B cell (primary cell): Measurements from ENCODE around the gene DHTKD1. TPM values are rescaled to one million over a fixed set of nuclear protein-coding genes. Genes with fewer than 3 reads are reported as not detected.
"Not testable (repeated sequence)": the region's sequence is repeated elsewhere in the genome, so short reads cannot be mapped to it uniquely, and the experiment has no call there.

Source experiments
- ATAC-seq: fragments of 200-7000 bp; cut with Tn5 transposase; one replicate; pipeline ENCODE4 v1.10.0; 2021; ENCODE audit warnings: low read depth, mild to moderate bottlenecking, moderate number of reproducible peaks, moderate library complexity
- CTCF ChIA-PET: fragments of 350-600 bp; sonication (Branson Sonifier 250); formaldehyde crosslinking; loops from one replicate; lab custom pipeline; 2021; ENCODE audit warnings: antibody characterized with exemption, inconsistent platforms; lab: Charles Lee
- POLR2A ChIA-PET: fragments of 350-600 bp; sonication (Branson Sonifier 250); formaldehyde crosslinking; loops from one replicate; lab custom pipeline; 2021; ENCODE audit warnings: antibody characterized with exemption; lab: Charles Lee
- DNase-seq: peaks from one replicate; pipeline ENCODE4 v3.0.0; 2013
- H2AFZ ChIP-seq: 2 replicates; pipeline ENCODE4 v1.6.1; 2012; ENCODE audit warnings: mild to moderate bottlenecking, low read depth, low read length; ENCODE audit not compliant: insufficient read depth, poor library complexity, severe bottlenecking
- H3K27ac ChIP-seq, 2 donors: 1 replicate in 1 of 2; 2 replicates in 1 of 2; pipeline ENCODE4 v1.5.1; 2012 to 2013; ENCODE audit warnings: low read length in 2 of 2, mild to moderate bottlenecking in 2 of 2, moderate library complexity in 1 of 2
- H3K27me3 ChIP-seq, 4 experiments: fragments of 200-600 bp in 1 of 4; sonication (generic) in 1 of 4; replicated peaks in 1 of 4; 1 replicate in 2 of 4; 2 replicates in 2 of 4; pipeline versions ENCODE4 v1.6.1 to v1.7.0; 2013 to 2016; ENCODE audit warnings: low read length in 3 of 4, mild to moderate bottlenecking in 2 of 4, mixed read lengths in 1 of 4, moderate library complexity in 1 of 4; ENCODE audit not compliant: insufficient read depth in 4 of 4, control insufficient read depth in 3 of 4; ENCODE audit errors: control extremely low read depth in 1 of 4
- H3K36me3 ChIP-seq, 2 experiments: replicated peaks in 1 of 2; 1 replicate in 1 of 2; 2 replicates in 1 of 2; pipeline versions ENCODE4 v1.6.1 to v1.7.1; 2013; ENCODE audit warnings: low read length in 1 of 2; ENCODE audit not compliant: insufficient read depth in 2 of 2, control insufficient read depth in 1 of 2; ENCODE audit errors: control extremely low read depth in 1 of 2, extremely low read depth in 1 of 2
- H3K4me1 ChIP-seq, 2 donors: fragments of 200-600 bp in 1 of 2; sonication (generic) in 1 of 2; 1 replicate in 1 of 2; 2 replicates in 1 of 2; pipeline versions ENCODE4 v1.5.1 to v1.6.1; 2013 to 2017; ENCODE audit warnings: low read length in 2 of 2; ENCODE audit not compliant: control insufficient read depth in 2 of 2, insufficient read depth in 2 of 2
- H3K4me2 ChIP-seq: replicated peaks from 2 replicates; pipeline ENCODE3; 2012; ENCODE audit warnings: mild to moderate bottlenecking, low read depth, low read length; ENCODE audit not compliant: poor library complexity, severe bottlenecking
- H3K4me3 ChIP-seq, 5 experiments: fragments of 200-600 bp in 1 of 5; sonication (generic) in 1 of 5; 1 replicate in 3 of 5; 2 replicates in 2 of 5; pipeline versions ENCODE4 v1.5.1 to v1.7.0; 2011 to 2016; ENCODE audit warnings: low read length in 4 of 5, mild to moderate bottlenecking in 4 of 5, low read depth in 2 of 5, control low read depth in 1 of 5, moderate library complexity in 1 of 5; ENCODE audit not compliant: insufficient read depth in 1 of 5; ENCODE audit errors: control extremely low read depth in 1 of 5, extremely low read depth in 1 of 5
- H3K79me2 ChIP-seq: fragments of 200-600 bp; sonication (generic); one replicate; pipeline ENCODE4 v1.6.0; 2016; ENCODE audit warnings: low read length; ENCODE audit not compliant: control insufficient read depth, insufficient read depth
- H3K9ac ChIP-seq: fragments of 200-600 bp; sonication (generic); 2 replicates; pipeline ENCODE4 v1.6.1; 2017; ENCODE audit warnings: mild to moderate bottlenecking, low read length, moderate library complexity
- H3K9me3 ChIP-seq, 3 donors: one replicate each; pipeline versions ENCODE4 v1.6.1 to v1.7.1; 2013; ENCODE audit warnings: low read length in 2 of 3; ENCODE audit not compliant: control insufficient read depth in 2 of 3, insufficient read depth in 1 of 3; ENCODE audit errors: control extremely low read depth in 1 of 3
- H4K20me1 ChIP-seq: 2 replicates; pipeline ENCODE4 v1.6.0; 2012; ENCODE audit warnings: mild to moderate bottlenecking, low read length; ENCODE audit not compliant: insufficient read depth, control insufficient read depth, poor library complexity, severe bottlenecking
- H3K27ac Mint-ChIP-seq: one replicate; pipeline ENCODE4 v1.8.0; 2021; ENCODE audit warnings: mixed read lengths
- H3K27me3 Mint-ChIP-seq: one replicate; pipeline ENCODE4 v1.8.0; 2021; ENCODE audit warnings: mixed read lengths
- H3K4me1 Mint-ChIP-seq: one replicate; pipeline ENCODE4 v1.8.0; 2021; ENCODE audit warnings: mixed read lengths
- H3K4me3 Mint-ChIP-seq: one replicate; pipeline ENCODE4 v1.8.0; 2021; ENCODE audit warnings: mixed read lengths
- H3K9me3 Mint-ChIP-seq: one replicate; pipeline ENCODE4 v1.8.0; 2022; ENCODE audit warnings: mixed read lengths; ENCODE audit not compliant: insufficient read depth
- EZH2 ChIP-seq: IDR thresholded peaks from 2 replicates; pipeline ENCODE4 v1.6.1; 2012; ENCODE audit warnings: borderline replicate concordance, low read depth, mild to moderate bottlenecking, moderate library complexity, low read length; ENCODE audit not compliant: insufficient read depth, poor library complexity, severe bottlenecking
- WGBS: methylation state at CpG from one replicate; pipeline ENCODE4 v1.1.5; 2013; ENCODE audit warnings: missing lambda C conversion rate; ENCODE audit not compliant: insufficient coverage; 5-methylcytosine and 5-hydroxymethylcytosine counted together
- intact Hi-C: fragments of 100-400 bp; cut with micrococcal nuclease; formaldehyde crosslinking; loops from one replicate; pipeline ENCODE4 v1.10.0; 2022
- polyA plus RNA-seq: library from polyadenylated mRNA; depleted of rRNA; stranded (reverse); fragments of >200 nt; gene quantifications from 2 replicates; pipeline ENCODE4 v1.2.3, GENCODE V29; 2012
- total RNA-seq, 2 donors: library from RNA; stranded (reverse); fragments of 120-200 nt in 1 of 2; gene quantifications; 1 replicate in 1 of 2; 2 replicates in 1 of 2; pipeline versions ENCODE4 v1.2.3 to v1.2.4, GENCODE V29; 2013 to 2022
- TF ChIP-seq, protein P1 (sequence below): fragments of 200-600 bp; IDR thresholded peaks from one replicate; pipeline ENCODE4 v1.8.0; 2022; ENCODE audit warnings: antibody characterized with exemption, mild to moderate bottlenecking

Gene DHTKD1
- total and polyA plus RNA-seq, 2 donors (not counting 1 experiment from before 2014, with no cell fraction given) = 22.7 to 72.3 TPM

- Mint-ChIP-seq H3K4me3 (peak overlapping the region; percentile 55), H3K27me3 (no peaks in the 10 kb centered on the region), H3K27ac (peak overlapping the region; percentile 63), H3K9me3 (no peaks in the 10 kb centered on the region), H3K4me1 (peaks cover 47% of the 10 kb centered on the region)
- H3K27me3 ChIP-seq = no peaks in the 10 kb centered on the region
- intact Hi-C loops = loop anchor here (5.0 to 10.0 kb wide), 3 partner anchors 45 to 1235 kb away; partner anchors contain the start of genes CAMK1D and PHYH
- H3K79me2 ChIP-seq = peaks cover 39% of the 10 kb centered on the region
- DNase-seq = no peak
- no peak for TF ChIP-seq EZH2
- TF ChIP-seq, protein P1, sequence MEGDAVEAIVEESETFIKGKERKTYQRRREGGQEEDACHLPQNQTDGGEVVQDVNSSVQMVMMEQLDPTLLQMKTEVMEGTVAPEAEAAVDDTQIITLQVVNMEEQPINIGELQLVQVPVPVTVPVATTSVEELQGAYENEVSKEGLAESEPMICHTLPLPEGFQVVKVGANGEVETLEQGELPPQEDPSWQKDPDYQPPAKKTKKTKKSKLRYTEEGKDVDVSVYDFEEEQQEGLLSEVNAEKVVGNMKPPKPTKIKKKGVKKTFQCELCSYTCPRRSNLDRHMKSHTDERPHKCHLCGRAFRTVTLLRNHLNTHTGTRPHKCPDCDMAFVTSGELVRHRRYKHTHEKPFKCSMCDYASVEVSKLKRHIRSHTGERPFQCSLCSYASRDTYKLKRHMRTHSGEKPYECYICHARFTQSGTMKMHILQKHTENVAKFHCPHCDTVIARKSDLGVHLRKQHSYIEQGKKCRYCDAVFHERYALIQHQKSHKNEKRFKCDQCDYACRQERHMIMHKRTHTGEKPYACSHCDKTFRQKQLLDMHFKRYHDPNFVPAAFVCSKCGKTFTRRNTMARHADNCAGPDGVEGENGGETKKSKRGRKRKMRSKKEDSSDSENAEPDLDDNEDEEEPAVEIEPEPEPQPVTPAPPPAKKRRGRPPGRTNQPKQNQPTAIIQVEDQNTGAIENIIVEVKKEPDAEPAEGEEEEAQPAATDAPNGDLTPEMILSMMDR = no peak
- peaks cover 0 to 6% of the 10 kb centered on the region in 2 experiments for H3K36me3 ChIP-seq
- WGBS = 80% methylated on average over 1 of the region's 2 CpGs
- H3K9me3 ChIP-seq = peaks cover 0 to 3% (median 0%) of the 10 kb centered on the region in 3 donors
- H3K4me3 ChIP-seq = no peak overlapping the region
- H3K9ac ChIP-seq = no peak overlapping the region
- peaks cover 11% of the 10 kb centered on the region for H4K20me1 ChIP-seq
- ChIA-PET CTCF (interaction anchor here (0.8 to 1.1 kb wide), 2 partner anchors 19 to 23 kb away, joined by 3 to 4 read pairs; no protein-coding TSS in a partner anchor), POLR2A (interaction anchor here (4.5 kb wide), 1 partner anchor 24 kb away, joined by 32 read pairs; the partner anchor contains the start of gene UPF2)
- H3K4me1 ChIP-seq = peaks cover 20 to 25% of the 10 kb centered on the region in 2 donors
- no peak overlapping the region for H3K4me2 ChIP-seq
- peak overlapping the region; percentile 9 for H2AFZ ChIP-seq
- ATAC-seq = no peak
- H3K27ac ChIP-seq = no peak overlapping the region
Measured at GRCh38 chr10:12067336-12067735, 1.4 kb upstream of the DHTKD1 start.

- Histone ChIP-seq H3K4me1 (peaks cover 47 to 60% of the 10 kb centered on the region in 2 donors), H3K79me2 (peaks cover 69% of the 10 kb centered on the region), H4K20me1 (peaks cover 11% of the 10 kb centered on the region)
- H3K9me3 Mint-ChIP-seq, DNase-seq, H3K27ac ChIP-seq, H3K27me3 Mint-ChIP-seq, intact Hi-C loops, H3K4me3 ChIP-seq, CTCF ChIA-PET, H3K4me2 ChIP-seq, H2AFZ ChIP-seq, H3K9me3 ChIP-seq, H3K27me3 ChIP-seq, ATAC-seq, H3K4me3 Mint-ChIP-seq, H3K9ac ChIP-seq, H3K36me3 ChIP-seq: not testable (repeated sequence)
- 98% methylated on average over 10 of the region's 15 CpGs for WGBS
- H3K27ac Mint-ChIP-seq = peak overlapping the region; percentile 56
- H3K4me1 Mint-ChIP-seq = peaks cover 57% of the 10 kb centered on the region
- POLR2A ChIA-PET = interaction anchor here (0.6 kb wide), 1 partner anchor 15 kb away, joined by 5 read pairs; no protein-coding TSS in a partner anchor
Measured at GRCh38 chr10:12071441-12071840, 2.7 kb downstream of the DHTKD1 start.
